Stimulated activated CD4-positive, alpha-beta T cell treated with anti-CD3 and anti-CD28 coated beads, Interleukin-15, amount 100 ng/mL, for 48 hours (primary cell): Measurements from ENCODE around the gene GLIPR1L1.
"Not testable (repeated sequence)": the region's sequence is repeated elsewhere in the genome, so short reads cannot be mapped to it uniquely, and the experiment has no call there.

ENCODE experiments used
- DNase-seq, 2 donors: peaks; one replicate each; pipeline ENCODE4 v3.0.0-alpha.2; 2020; ENCODE audit warnings: low read depth in 2 of 2

The GLIPR1L1 gene, protein sequence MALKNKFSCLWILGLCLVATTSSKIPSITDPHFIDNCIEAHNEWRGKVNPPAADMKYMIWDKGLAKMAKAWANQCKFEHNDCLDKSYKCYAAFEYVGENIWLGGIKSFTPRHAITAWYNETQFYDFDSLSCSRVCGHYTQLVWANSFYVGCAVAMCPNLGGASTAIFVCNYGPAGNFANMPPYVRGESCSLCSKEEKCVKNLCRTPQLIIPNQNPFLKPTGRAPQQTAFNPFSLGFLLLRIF

DNA sequence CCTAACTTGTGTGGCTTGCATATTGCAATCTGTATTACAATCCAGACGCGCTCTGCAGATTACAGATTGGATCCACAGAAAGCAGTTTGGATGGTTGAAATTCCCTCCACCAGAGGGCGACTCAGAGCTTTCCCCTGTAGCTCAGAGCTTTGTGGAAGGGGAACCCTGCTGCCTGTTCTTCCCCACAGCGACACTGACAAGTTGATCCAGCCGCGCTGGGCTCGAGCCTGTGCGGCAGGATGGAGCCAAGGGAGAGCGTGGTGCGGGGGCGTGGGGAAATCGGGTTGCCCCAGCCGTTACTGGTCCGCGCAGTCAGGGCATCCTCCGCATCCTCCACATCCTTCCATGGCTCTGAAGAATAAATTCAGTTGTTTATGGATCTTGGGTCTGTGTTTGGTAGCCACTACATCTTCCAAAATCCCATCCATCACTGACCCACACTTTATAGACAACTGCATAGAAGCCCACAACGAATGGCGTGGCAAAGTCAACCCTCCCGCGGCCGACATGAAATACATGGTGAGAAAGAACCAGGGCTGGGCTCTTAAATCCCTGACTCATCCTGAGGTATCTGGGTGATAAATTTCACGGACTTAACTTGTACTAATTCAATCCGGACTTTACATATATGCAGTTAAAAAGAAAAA, at the start of gene GLIPR1L1:
GLIPR1L1 (plus strand) TSS at position 287 of the 647 bp plus-strand sequence; CDS start at position 346, 59 bp downstream.
- peak; percentile 69 to 78 for DNase-seq

DNA sequence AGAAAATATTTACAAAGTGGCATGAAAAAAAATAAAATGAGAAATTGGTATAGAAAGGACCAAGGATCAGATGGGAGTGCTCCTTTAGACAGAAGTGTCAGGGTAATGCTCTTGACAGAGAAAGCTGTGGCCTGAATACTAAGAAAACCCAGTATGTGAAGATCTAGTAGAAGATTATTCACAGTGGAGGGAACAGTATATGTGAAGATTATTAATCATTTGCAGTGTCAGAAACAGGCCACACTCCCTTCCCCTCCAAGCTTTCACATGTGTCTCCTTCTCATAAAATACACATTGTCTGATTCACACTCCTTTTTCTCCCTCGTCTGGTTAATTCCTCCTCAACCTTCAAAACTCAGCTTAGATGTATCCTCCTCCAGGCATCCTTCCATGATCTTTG, 45.6 kb upstream of the GLIPR1L1 start:
- no peak for DNase-seq

DNA sequence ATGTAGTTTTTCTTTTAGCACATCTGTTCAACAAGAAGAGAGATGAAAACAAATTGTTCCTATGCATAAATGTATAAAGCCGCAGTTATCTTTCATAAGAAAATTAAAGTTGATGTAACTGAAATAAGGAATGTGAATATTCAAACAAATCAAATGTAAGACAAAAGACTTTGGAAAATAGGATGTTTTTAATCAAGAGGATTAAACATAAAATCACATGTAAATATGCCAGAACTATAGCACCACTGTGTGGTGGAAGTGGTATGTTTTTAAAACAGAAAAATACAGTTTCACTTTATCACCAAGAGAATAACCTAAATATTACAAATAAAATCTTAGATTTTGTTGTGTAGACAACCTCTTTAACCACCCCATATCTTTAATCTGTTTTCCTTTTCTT, 44.7 kb upstream of the GLIPR1L1 start:
- no peak for DNase-seq

DNA sequence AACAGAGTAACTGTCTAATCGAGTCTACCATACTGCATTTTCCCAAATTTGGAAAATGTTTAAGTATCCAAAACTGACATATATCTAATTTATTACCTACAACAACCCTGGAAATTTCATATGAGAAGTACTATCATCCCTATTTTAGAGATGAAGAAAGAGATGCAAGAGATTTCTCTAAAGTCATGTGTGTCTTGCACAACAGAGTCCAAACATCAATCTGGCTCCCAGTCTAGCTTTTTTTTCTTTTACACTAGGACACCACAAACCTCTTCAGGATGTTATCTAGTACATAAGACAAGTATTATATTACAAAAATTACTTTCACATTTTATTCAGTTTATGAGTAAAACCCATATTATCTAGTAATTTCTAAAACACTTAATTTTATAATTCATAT, 43.5 kb upstream of the GLIPR1L1 start:
- DNase-seq: no peak

DNA sequence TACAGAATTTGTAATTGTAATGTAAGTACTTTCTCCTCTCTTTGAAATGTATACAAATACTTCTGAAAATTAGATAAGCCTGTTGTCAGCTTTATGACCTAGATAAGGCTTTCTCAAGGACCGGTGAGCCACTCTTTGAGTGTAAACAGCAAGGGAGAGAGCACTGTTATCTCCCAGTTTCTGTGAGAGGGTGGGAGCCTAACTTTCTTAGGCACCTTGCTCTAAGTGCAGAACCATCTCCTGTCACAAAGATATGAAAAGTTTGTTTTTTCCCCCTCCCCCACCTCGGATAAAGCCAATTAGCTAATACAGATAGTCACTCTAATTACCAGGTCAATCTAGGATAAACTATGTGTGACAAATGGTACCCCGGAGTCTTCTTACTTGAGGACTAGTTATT, 40.1 kb upstream of the GLIPR1L1 start:
- DNase-seq: no peak

DNA sequence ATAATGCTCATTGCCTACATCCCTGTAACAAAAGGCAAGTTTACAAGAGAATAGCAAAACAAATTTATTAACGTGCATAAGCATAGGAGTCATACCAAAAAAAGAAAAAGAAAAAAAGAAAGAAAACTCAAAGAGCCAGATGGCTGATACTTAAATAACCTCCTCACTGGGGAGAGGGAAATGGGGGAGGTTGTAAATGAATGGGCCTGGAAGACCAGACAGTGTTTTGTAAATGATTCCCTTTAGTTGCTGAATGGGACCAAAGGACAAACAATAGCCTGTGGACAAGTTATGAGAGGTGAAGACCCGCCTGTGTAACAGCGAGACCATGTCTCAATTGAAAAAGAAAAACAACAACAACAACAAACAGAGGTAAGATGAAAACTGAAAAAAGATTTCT, 39.7 kb upstream of the GLIPR1L1 start:
- DNase-seq: no peak

DNA sequence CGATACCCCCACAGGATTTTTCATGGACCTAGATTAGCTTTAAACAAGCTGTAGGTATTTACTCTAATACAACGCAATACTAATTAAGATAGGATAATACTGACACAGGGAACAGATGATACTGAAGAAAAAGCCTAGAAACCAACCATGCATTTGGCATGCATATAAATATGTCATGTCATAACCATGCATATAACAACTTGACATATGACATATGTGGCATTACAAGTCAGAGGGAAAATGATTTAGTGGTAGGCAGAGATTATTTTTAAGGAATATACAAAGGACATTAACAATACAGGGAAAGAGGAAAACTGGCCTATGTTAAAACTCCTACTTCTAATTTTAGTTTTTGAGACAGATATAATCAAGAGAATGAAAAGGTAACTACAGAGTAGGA, 32.2 kb upstream of the GLIPR1L1 start:
- DNase-seq: no peak

DNA sequence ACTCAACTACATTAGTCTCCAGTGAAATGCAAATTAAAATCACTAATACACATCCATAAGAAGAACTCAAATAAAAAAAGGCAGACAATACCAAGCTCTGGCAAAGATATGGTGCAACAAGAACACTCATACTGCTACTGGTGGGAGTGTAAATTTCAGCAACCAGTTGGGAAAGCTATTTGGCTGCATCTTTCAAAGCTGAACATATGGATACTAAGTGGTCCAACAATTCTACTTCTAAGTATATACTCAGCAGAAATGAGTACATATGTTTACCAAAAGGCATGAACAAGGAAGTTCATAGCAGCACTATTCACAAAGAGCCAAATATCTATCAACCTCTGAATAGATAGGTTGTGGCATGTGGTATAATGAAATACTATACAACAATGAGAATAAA, 31.7 kb upstream of the GLIPR1L1 start:
- no peak for DNase-seq

DNA sequence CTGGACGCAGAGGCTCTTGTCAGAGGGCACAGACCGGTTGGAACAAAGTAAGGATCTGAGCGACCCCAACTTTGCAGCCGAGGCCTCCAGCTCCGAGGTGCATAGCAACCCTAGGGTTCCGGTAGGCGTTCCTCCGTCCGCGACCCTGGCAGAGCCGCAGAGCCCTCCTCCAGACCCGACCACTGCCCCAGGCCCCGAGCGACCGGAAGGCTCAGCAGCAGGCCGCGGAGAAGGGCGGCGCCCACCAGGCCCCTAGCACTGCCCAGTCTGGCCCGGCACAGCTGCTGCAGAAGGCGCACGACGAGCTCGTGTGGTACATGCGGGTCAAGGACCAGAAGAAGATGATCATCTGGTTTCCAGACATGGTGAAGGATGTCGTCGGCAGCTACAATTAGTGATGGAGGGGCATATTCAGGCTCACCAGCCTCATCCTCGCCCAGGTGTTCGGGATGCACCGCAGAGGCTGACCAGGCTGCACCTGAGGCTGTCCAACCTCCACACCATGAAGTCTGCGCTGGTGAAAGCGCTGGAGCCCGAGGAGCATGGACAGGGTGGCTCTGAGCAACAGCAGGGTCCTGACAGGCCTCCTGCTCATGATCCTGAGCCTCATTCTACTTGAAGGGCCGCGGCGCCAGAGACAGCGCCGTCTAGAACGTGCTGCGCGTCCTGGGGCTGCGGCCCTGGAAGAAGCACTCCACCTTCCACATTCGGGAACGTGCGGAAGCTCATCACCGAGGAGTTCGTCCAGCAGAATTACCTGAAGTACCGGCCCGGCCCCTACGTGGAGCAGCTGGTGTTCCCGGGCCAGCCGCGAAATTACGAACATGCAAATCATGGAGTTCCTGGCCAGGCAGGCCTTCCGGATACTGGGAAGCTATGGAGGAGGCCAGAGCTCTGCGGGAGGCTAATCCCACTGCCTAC, 28.8 kb upstream of the GLIPR1L1 start:
- DNase-seq: no peak

DNA sequence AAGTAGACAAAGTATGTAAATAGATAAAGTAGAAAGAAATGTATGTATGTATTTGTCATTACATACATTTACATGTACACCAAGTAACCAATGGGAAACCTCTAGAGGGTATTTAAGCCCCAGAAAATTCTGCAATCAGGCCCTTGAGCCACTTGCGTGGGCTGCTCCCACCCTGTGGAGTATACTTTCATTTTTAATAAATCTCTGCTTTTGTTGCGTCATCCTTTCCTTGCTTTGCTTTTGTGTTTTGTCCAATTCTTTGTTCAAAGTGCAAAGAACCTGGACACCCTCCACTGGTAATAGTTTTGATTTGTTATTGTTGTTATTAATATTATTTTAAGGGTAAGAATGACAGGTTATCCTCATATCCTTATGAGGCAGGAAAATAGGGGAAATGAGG, 26.2 kb upstream of the GLIPR1L1 start:
- no peak for DNase-seq

DNA sequence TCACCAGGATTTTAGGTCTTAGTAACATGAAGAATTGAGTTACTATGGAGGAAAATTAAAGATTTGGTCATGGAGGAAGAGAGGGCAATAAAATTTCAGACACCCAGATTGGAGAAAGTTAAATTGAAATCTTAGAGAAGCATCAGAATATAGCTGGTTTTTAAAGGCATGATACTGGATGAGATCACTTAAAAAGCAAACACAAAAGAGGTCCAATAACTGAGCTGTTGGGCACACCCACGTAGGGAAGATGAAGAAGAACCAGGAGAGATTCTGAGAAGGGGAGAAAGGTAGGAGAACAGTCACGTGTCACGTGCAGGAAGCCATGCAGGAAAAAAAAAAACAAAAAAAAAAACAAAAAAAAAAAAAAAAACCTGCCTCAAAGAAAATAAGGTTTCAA, 23.1 kb upstream of the GLIPR1L1 start:
- DNase-seq: no peak

DNA sequence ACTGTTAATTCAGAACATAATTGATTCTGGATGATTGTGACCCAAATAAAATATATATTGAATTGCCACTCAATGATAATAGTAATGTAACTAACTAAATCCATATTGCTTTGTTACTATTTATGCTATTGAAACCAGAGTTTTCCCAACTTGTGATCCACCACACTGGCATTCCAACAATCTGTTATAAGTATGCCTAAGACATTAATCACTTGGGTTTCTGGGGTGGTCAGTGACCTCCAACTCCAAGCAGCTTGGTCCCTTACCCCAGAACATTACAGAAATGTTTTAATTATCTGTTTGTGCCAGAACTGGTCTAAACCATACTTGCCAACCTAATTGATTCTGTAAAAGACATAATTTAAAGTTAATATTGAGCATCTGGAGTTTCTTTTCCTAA, 19.0 kb upstream of the GLIPR1L1 start:
- DNase-seq: no peak

DNA sequence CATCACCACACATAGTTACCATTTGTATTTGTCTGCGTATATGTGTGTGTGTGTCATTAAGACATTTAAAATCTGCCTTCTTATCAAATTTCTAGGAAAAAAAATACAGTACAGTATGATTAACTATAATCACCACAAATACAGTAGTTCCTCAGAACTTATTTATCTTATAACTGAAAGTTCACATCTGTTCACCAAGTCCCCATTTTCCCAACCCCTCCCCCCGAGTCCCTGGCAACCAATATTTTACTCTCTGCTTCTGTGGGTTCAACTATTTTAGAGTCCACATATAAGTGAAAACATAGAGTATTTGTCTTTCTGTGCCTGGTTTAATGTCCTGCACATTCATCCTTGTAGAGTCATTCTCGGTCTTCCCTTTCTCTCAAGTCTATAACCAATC, 16.7 kb upstream of the GLIPR1L1 start:
- DNase-seq: no peak

DNA sequence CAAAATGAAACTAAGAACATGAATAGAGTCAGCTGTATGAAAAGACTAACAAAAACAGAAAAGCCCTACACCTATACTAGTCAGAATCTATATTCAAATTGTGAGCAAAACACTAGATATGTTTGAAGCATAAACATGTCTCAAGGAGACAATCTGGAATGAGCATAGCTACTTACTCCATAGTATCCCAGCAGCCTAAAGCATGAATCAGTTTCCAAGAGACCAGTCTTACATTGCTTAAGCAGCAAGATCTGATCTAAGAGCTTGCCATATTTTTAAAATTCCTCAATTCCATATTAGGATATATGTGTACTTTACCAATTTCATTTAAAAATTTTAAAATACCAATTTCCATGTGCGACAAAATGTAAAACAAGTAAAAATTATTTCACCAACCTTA, 12.0 kb upstream of the GLIPR1L1 start:
- DNase-seq: no peak

DNA sequence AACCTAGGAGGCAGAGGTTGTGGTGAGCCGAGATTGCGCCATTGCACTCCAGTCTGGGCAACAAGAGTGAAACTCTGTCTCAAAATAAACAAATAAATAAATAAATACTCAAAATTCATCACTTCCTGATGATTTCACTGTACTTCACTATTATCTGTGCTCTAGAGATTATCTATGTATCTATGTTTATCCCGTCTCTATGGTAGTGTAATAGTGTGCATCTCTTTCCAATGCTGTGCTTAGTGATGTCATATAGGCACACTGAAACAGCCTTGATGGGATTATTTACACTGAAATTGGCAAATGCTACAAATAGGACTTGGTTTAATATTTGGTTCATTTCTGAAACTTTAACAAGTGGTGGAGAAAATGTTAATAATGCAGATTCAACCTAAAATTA, 10.8 kb upstream of the GLIPR1L1 start:
- DNase-seq: no peak

DNA sequence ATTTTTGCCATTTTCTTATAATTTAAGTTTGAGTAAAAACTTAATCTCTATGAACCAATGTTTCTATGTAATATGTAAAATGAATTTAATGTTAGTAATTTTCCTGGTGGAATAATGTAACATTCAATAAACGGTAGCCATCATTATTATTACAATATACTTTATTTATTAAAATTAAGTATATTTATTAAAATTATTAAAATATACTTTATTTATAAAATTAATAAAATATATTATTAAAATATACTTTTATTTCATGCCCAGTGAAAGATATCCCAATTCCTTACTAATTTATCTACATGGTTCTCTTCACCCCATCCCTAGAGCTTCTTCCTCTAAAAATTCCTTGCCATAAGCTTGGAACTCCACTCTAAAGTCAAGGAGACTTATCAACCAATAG, 6.8 kb upstream of the GLIPR1L1 start:
- DNase-seq: no peak

DNA sequence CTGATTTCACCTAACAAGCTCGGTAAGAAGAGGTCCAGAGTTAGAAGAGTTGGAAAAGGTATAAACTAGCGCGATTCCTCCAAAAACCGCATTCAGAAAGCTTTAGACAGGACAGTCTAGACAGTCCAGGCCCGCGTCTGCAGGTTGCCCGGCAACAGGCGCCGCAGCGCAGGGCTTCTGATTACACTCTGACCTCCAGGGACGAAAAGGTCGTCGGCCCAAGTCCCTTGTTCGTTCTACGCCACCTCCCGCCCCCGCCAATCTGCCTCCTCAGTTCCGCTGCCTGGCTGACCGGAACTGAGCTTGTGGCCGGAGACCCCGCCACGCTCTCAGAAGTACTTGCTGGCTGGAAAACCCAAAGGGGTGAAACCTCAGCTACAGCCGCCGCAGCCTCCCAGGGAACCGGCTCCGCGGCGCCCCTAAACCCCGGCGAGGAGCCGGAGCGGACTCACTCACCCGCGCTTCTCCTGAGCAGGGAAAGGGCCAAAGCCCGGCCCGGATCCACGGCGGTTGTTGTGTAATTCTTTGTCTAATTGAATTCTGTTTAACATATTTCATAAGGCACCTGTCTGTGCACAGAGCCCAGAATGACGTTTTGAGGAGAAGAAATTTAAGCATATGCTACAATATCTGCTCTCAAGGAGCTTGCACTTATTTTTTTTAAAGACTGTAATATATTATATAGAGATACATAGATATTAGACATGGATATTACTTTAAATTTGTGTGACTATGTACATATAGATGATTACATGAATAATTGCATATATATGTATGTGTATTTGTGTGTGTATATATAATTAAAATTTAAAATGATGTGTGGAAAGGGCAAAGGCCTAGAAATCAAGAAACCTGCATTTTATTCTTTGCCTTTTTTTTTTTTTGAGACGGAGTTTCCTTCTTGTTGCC, 4.3 kb upstream of the GLIPR1L1 start, which contains the start of gene CAPS2:
CAPS2 (minus strand) TSS at position 407 of the 909 bp plus-strand sequence. CDS start 3,826 bp downstream, outside the sequence.
- peak; percentile 29 to 51 for DNase-seq

DNA sequence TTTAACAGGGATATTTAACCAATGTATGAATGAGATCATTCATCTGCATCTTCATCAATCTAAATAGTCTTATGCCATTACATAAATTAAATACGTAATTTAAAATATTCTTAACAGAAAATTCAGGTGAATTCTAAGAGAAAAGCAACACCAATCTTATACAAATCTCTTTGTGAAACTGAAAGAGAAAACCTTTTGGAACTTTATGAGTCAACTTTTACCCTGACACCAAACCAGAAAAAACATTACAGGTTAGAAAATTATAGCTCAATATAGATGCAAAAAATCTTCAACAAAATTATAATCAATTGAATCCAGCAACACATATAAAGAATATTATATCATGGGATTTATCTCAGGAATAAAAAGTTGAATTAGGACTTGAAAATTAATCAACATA, 3.4 kb downstream of the GLIPR1L1 start:
- no peak for DNase-seq

DNA sequence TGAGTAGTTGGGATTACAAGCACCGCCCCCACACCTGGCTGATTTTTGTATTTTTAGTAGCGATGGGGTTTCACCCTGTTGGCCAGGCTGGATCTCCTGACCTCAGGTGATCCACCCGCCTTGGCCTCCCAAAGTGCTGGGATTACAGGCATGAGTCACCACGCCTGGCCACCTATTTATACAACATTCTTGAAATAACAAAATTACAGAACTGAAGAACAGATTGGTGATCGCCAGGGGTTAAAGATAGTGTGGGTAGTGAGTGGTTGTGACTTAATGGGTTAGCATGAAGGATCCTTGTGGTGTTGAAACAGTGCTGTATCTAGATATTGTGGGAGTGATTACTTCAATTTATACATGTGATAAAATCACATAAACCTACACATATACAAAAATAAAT, 7.4 kb downstream of the GLIPR1L1 start:
- DNase-seq: no peak

DNA sequence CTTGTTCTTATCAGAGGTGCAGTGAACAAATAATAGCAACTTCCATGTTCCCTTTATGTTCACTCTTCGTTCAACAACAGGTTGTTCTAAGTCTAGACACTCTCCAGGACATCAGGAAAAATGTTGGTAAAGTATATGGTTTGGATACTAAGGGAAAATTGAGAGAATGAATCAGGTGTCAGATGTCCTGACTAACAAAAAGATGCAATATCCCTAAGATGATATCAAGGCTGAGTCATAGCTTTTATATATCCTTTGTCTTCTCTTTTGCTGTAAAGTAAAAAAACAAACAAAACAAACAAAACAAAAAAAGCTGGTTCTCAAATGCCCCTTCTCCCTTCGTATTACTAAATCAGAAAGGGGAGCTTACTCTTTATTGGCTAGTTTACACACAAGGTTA, 11.1 kb downstream of the GLIPR1L1 start:
- no peak for DNase-seq

DNA sequence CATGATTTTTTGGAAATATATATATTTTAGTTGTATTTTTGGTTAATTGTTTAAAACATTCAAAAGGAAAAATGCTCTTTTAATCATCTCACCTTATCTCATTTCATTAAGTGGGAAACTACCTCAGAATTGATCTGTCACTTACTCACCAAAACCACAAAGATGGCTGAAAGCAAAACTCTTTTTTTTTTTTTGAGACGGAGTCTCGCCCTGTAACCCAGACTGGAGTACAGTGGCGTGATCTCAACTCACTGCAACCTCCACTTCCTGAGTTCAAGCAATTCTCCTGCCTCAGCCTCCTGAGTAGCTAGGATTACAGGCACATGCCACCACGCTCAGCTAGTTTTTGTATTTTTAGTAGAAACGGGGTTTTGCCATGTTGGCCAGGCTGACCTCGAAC, 11.7 kb downstream of the GLIPR1L1 start:
- DNase-seq: not testable (repeated sequence)

DNA sequence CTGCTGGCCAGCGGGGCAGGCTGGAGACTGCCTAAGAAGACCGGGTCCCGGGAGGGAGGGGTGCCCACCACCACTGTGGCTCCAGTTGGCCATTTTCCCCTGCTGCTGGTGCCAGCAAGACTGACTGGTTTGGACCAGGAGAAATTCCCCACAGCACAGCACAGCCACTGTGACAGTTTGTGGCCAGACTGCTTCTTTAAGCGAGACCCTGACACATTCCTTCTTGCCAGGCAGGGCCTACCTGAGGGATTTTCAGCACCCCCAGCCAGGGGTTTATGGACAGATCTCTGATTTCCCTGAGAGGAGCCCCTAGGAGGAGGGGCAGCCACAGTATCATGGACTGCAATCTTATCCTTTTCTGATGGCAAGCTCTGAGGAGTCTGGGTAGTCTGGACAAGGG, 15.5 kb downstream of the GLIPR1L1 start:
- no peak for DNase-seq
